Stimulated activated CD4-positive, alpha-beta T cell treated with anti-CD3 and anti-CD28 coated beads, TNF-alpha, amount 100 ng/mL, for 24 hours (primary cell): Measurements from ENCODE around the gene TBC1D1.

Experiments used
- DNase-seq, 3 experiments: peaks; one replicate each; pipeline ENCODE4 v3.0.0-alpha.2; 2020; ENCODE audit warnings: low read depth in 3 of 3

TBC1D1 gene

GRCh38 chr4:38149472-38149996, 258.6 kb downstream of the TBC1D1 start:
- no peak for DNase-seq

GRCh38 chr4:38149997-38150671, 259.2 kb downstream of the TBC1D1 start:
- no peak for DNase-seq

GRCh38 chr4:38150766-38151165, 259.9 kb downstream of the TBC1D1 start:
- no peak for DNase-seq

- no peak for DNase-seq
Observed at GRCh38 chr4:38151873-38152272, 261.0 kb downstream of the TBC1D1 start.

GRCh38 chr4:38152305-38152704, 261.4 kb downstream of the TBC1D1 start:
- DNase-seq = no peak

GRCh38 chr4:38152721-38153386, 262.0 kb downstream of the TBC1D1 start:
- no peak for DNase-seq

- no peak for DNase-seq
Observed at GRCh38 chr4:38153387-38153760, 262.5 kb downstream of the TBC1D1 start.

- no peak for DNase-seq
Observed at GRCh38 chr4:38154252-38154651, 263.4 kb downstream of the TBC1D1 start.

GRCh38 chr4:38154681-38155588, 264.1 kb downstream of the TBC1D1 start:
- DNase-seq = no peak

GRCh38 chr4:38155589-38156294, 264.9 kb downstream of the TBC1D1 start:
- no peak for DNase-seq

GRCh38 chr4:38157592-38157991, 266.7 kb downstream of the TBC1D1 start:
- DNase-seq = no peak

GRCh38 chr4:38160487-38161207, 269.8 kb downstream of the TBC1D1 start:
- DNase-seq = peak; percentile 18 to 50 (median 26)

GRCh38 chr4:38161208-38162113, 270.6 kb downstream of the TBC1D1 start:
- no peak for DNase-seq

GRCh38 chr4:38162240-38162784, 271.4 kb downstream of the TBC1D1 start:
- no peak for DNase-seq

GRCh38 chr4:38163216-38164006, 272.5 kb downstream of the TBC1D1 start:
- DNase-seq = no peak

- no peak for DNase-seq
Observed at GRCh38 chr4:38164346-38164745, 273.5 kb downstream of the TBC1D1 start.

- DNase-seq = no peak
Observed at GRCh38 chr4:38166082-38166481, 275.2 kb downstream of the TBC1D1 start.

GRCh38 chr4:38166768-38167167, 275.9 kb downstream of the TBC1D1 start:
- DNase-seq = no peak

- no peak for DNase-seq
Observed at GRCh38 chr4:38167973-38168372, 277.1 kb downstream of the TBC1D1 start.
